Renal cortical epithelial cell (primary cell): ENCODE data around the gene RGS3. TPM values are rescaled to one million over a fixed set of nuclear protein-coding genes. Genes with fewer than 3 reads are reported as not detected.

Source experiments
- DNase-seq: peaks from one replicate; pipeline ENCODE4 v3.0.0-alpha.2; 2011; ENCODE audit warnings: low read depth
- total RNA-seq: library from RNA; depleted of rRNA; stranded (reverse); fragments of >200 nt; gene quantifications from 2 replicates; pipeline ENCODE4 v1.2.3, GENCODE V29; 2014

RGS3 gene
- total RNA-seq, 1 donor from 2014 or later: 76.2 TPM

- DNase-seq: no peak
Measured at GRCh38 chr9:113529336-113530009, 65.9 kb downstream of the RGS3 start.

- DNase-seq: no peak
Measured at GRCh38 chr9:113530022-113530635, 66.6 kb downstream of the RGS3 start.

- no peak for DNase-seq
Measured at GRCh38 chr9:113530942-113531341, 67.4 kb downstream of the RGS3 start.

GRCh38 chr9:113531919-113532808, 68.6 kb downstream of the RGS3 start:
- DNase-seq: no peak

- no peak for DNase-seq
Measured at GRCh38 chr9:113532809-113533190, 69.3 kb downstream of the RGS3 start.

- DNase-seq: no peak
Measured at GRCh38 chr9:113533335-113534225, 70.1 kb downstream of the RGS3 start.

- no peak for DNase-seq
Measured at GRCh38 chr9:113535756-113536155, 72.2 kb downstream of the RGS3 start.

GRCh38 chr9:113536166-113536482, 72.6 kb downstream of the RGS3 start:
- no peak for DNase-seq

- no peak for DNase-seq
Measured at GRCh38 chr9:113536483-113537228, 73.1 kb downstream of the RGS3 start.

GRCh38 chr9:113537229-113537810, 73.8 kb downstream of the RGS3 start:
- no peak for DNase-seq

- DNase-seq: no peak
Measured at GRCh38 chr9:113538131-113538530, 74.6 kb downstream of the RGS3 start.

GRCh38 chr9:113538701-113539430, 75.3 kb downstream of the RGS3 start:
- DNase-seq: no peak

- no peak for DNase-seq
Measured at GRCh38 chr9:113540466-113540865, 76.9 kb downstream of the RGS3 start.

- peak; percentile 42 for DNase-seq
Measured at GRCh38 chr9:113541019-113541900, 77.7 kb downstream of the RGS3 start.

- no peak for DNase-seq
Measured at GRCh38 chr9:113542006-113542405, 78.5 kb downstream of the RGS3 start.

- no peak for DNase-seq
Measured at GRCh38 chr9:113542741-113543140, 79.2 kb downstream of the RGS3 start.

- no peak for DNase-seq
Measured at GRCh38 chr9:113543296-113543981, 79.9 kb downstream of the RGS3 start.

GRCh38 chr9:113543982-113544303, 80.4 kb downstream of the RGS3 start:
- no peak for DNase-seq

- DNase-seq: no peak
Measured at GRCh38 chr9:113545068-113545467, 81.5 kb downstream of the RGS3 start.
